SK-N-MC (cell line): ENCODE results near the gene TRMT1.

ENCODE experiments used
- DNase-seq: peaks from one replicate; pipeline ENCODE4 v3.0.0-alpha.2; 2011; ENCODE audit warnings: low read depth, low spot score
- H3K27ac ChIP-seq: fragments of 200-600 bp; sonication (generic); 2 replicates; pipeline ENCODE4 v1.5.1; 2016; ENCODE audit warnings: mixed run types
- H3K36me3 ChIP-seq: fragments of 200-600 bp; sonication (generic); 2 replicates; pipeline ENCODE4 v1.6.1; 2017; ENCODE audit warnings: antibody characterized with exemption, low read length, mixed read lengths; ENCODE audit not compliant: insufficient read depth
- H3K4me3 ChIP-seq: fragments of 200-600 bp; sonication (generic); 2 replicates; pipeline ENCODE4 v1.5.1; 2016
- H3K9ac ChIP-seq: fragments of 200-600 bp; sonication (generic); 2 replicates; pipeline ENCODE4 v1.8.0; 2017; ENCODE audit warnings: mixed run types, mixed read lengths; ENCODE audit not compliant: insufficient read length
- H3K9me3 ChIP-seq: fragments of 200-600 bp; sonication (generic); 2 replicates; pipeline ENCODE4 v1.6.1; 2017; ENCODE audit warnings: low read depth, mild to moderate bottlenecking, antibody characterized with exemption, low read length, moderate library complexity, mixed read lengths
- EZH2 ChIP-seq: fragments of 200-600 bp; sonication (generic); IDR thresholded peaks from one replicate; pipeline ENCODE4 v1.6.1; 2017; ENCODE audit warnings: antibody characterized with exemption
- FOXP2 ChIP-seq: optimal IDR thresholded peaks from 2 replicates; pipeline ENCODE3; 2011; ENCODE audit warnings: mild to moderate bottlenecking, moderate library complexity; ENCODE audit not compliant: insufficient read depth; ENCODE audit errors: extremely low read length, control extremely low read depth
- POLR2AphosphoS5 ChIP-seq: IDR thresholded peaks from 2 replicates; pipeline ENCODE4 v1.6.1; 2012; ENCODE audit warnings: mild to moderate bottlenecking, low read depth, low read length, borderline replicate concordance

Gene TRMT1

DNA sequence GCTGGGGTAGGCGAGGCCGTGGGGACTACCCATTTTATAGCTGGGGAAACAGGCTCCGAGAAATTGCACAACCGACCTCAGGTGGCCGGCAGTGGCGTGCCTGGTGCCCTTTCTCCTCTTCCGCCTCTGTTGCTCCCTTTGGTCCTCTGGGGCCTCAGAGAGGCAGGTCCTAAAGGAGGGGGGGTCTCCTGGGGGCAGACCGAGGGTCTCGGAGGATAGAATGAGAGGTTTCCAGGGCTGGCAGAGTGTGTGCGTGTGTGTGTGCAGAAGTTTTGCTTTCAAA is 22.3 kb upstream of the TRMT1 start:
- H3K36me3 ChIP-seq, result peaks cover 36% of the 10 kb centered on the region; the same call in 1 of the 2 replicates
- H3K9me3 ChIP-seq, result no peaks in the 10 kb centered on the region
- H3K4me3 ChIP-seq, result no peak overlapping the region
- no peak for DNase-seq
- TF ChIP-seq POLR2AphosphoS5 (no peak), EZH2 (no peak), FOXP2 (no peak)
- no peak overlapping the region for H3K9ac ChIP-seq
- peak overlapping the region; percentile 71 for H3K27ac ChIP-seq

DNA sequence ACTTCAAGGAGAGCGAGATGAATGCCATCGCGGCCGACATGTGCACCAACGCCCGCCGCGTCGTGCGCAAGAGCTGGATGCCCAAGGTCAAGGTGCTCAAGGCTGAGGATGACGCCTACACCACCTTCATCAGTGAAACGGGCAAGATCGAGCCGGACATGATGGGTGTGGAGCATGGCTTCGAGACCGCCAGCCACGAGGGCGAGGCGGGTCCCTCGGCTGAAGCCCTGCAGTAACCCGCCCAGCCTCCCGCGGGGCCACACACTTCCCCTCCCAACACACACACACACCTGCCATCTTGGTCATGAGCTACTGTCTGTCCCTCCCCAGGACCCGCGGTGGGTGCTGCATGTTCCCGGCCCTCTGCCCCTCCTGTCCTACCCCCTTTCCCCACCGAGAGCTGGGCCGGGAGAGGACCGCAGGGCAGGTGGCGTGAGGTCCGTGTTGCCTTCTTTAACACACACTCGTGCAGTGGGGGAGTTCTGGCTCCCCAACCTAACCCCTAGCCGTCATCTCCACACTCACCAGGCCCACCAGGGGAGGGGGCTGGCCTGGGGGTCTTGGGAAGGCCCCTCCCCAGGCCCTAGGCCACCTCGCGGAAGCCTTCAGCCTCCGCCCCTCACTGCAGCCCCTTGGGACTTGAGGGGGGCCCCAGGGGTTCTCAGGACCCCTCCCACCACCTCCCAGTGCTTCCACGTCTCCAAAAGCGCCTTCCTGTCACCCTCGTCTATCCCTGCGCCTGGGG is 21.8 kb upstream of the TRMT1 start:
- Histone ChIP-seq H3K36me3 (peaks cover 36% of the 10 kb centered on the region; the same call in 1 of the 2 replicates), H3K9me3 (no peaks in the 10 kb centered on the region), H3K4me3 (no peak overlapping the region), H3K9ac (no peak overlapping the region), H3K27ac (peak overlapping the region; percentile 71)
- TF ChIP-seq POLR2AphosphoS5 (peak; percentile 13; the same call in 1 of the 2 replicates), FOXP2 (no peak)
- no peak for DNase-seq

DNA sequence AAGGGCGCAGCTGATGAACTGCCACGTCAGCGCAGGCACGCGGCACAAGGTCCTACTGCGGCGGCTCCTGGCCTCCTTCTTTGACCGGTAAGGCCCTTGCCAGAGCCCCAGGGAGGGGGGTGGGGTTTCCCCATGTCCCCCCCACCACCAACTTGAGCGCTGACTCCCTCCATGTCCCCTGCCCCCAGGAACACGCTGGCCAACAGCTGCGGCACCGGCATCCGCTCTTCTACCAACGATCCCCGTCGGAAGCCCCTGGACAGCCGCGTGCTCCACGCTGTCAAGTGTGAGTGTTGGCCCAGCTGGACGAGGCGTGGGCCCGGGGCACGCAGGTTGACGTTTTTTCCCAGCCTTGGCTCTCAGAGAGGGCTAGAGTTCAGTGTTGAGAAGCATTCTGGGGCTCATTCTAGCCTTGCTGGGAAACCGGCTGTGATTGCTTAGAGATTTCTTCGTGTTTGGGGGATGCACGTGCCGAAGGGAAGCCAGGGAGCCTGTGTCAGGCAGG is 20.8 kb upstream of the TRMT1 start:
- DNase-seq, result no peak
- no peaks in the 10 kb centered on the region for H3K9me3 ChIP-seq
- H3K9ac ChIP-seq, result no peak overlapping the region
- H3K4me3 ChIP-seq, result no peak overlapping the region
- no peak overlapping the region for H3K27ac ChIP-seq
- peaks cover 36% of the 10 kb centered on the region; the same call in 1 of the 2 replicates for H3K36me3 ChIP-seq
- TF ChIP-seq FOXP2 (no peak), POLR2AphosphoS5 (no peak), EZH2 (no peak)

DNA sequence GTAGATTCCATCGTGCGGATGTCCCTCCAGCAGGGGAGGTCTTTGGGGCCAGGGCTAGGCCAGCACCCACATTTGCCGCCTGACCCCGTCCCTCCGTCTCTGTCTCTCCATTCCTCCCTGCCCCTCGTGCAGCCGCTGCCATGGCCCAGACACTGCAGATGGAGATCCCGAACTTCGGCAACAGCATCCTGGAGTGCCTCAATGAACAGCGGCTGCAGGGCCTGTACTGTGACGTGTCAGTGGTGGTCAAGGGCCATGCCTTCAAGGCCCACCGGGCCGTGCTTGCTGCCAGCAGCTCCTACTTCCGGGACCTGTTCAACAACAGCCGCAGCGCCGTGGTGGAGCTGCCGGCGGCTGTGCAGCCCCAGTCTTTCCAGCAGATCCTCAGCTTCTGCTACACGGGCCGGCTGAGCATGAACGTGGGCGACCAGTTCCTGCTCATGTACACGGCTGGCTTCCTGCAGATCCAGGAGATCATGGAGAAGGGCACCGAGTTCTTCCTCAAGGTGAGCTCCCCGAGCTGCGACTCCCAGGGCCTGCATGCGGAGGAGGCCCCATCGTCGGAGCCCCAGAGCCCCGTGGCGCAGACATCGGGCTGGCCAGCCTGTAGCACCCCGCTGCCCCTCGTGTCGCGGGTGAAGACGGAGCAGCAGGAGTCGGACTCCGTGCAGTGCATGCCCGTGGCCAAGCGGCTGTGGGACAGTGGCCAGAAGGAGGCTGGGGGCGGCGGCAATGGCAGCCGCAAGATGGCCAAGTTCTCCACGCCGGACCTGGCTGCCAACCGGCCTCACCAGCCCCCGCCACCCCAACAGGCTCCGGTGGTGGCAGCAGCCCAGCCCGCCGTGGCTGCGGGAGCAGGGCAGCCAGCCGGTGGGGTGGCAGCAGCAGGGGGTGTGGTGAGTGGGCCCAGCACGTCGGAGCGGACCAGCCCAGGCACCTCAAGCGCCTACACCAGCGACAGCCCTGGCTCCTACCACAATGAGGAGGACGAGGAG is 18.8 kb upstream of the TRMT1 start:
- TF ChIP-seq FOXP2, result no peak
- H3K9me3 ChIP-seq, result no peaks in the 10 kb centered on the region
- no peak overlapping the region for H3K4me3 ChIP-seq
- no peak overlapping the region for H3K9ac ChIP-seq
- no peak for DNase-seq
- no peak overlapping the region for H3K27ac ChIP-seq
- H3K36me3 ChIP-seq, result peaks cover 36% of the 10 kb centered on the region; the same call in 1 of the 2 replicates

DNA sequence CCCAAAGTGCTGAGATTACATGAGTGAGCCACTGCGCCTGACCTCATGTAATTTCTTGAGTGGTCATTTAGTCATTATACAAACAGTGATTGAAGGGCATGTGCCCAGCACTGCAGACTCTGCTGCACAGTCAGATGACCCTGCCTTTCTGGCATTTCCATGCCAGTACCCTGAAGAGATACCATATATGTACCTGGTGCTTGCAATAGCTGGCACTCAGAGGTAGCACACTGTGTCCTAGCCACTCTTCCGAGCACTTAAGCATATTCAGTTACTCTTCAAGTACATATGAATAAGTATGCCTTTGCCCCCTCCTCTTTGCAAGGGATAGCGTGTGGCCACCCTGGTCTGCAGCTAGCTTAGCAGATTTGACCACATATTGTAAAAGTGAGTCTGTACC is 18.1 kb upstream of the TRMT1 start:
- no peak for TF ChIP-seq FOXP2
- TF ChIP-seq EZH2, result no peak
- no peak for TF ChIP-seq POLR2AphosphoS5
- H3K36me3 ChIP-seq, result peaks cover 36% of the 10 kb centered on the region; the same call in 1 of the 2 replicates
- no peaks in the 10 kb centered on the region for H3K9me3 ChIP-seq
- H3K4me3 ChIP-seq, result no peak overlapping the region
- H3K9ac ChIP-seq, result no peak overlapping the region
- no peak overlapping the region for H3K27ac ChIP-seq
- DNase-seq, result no peak

DNA sequence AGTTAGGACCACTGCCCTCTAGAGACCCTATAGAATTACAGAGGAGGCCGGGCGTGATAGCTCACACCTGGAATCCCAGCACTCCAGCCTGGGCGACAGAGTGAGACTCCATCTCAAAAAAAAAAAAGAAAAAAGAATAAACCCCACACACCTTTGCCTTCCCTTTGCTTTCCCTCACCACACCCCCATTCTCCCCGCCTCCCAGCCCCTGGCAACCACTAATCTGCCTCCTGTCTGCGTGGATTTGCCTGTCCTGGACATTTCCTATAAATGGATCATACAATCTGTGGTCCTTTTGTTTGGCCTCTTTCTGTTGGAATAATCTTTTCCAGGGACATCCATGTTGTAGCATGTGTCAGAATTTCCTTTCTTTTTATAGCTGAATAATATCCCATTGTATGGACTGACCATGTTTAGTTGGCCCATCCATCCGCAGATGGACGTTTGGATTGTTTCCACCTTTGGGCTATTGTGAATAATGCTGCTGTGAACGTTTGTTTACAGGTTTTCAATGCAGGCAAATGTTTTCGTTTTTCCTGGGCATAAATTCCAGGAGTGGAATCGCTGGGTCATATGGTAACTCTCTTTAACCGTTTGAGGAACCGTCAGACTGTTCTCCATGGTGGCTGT is 16.8 kb upstream of the TRMT1 start:
- DNase-seq, result no peak
- Histone ChIP-seq H3K4me3 (no peak overlapping the region), H3K9me3 (no peaks in the 10 kb centered on the region), H3K9ac (no peak overlapping the region), H3K27ac (0 out of 2 replicates have a peak overlapping the region, but pooled peaks have one; percentile 13), H3K36me3 (peaks cover 31% of the 10 kb centered on the region; the same call in 1 of the 2 replicates)
- no peak for TF ChIP-seq EZH2
- no peak for TF ChIP-seq FOXP2
- no peak for TF ChIP-seq POLR2AphosphoS5

DNA sequence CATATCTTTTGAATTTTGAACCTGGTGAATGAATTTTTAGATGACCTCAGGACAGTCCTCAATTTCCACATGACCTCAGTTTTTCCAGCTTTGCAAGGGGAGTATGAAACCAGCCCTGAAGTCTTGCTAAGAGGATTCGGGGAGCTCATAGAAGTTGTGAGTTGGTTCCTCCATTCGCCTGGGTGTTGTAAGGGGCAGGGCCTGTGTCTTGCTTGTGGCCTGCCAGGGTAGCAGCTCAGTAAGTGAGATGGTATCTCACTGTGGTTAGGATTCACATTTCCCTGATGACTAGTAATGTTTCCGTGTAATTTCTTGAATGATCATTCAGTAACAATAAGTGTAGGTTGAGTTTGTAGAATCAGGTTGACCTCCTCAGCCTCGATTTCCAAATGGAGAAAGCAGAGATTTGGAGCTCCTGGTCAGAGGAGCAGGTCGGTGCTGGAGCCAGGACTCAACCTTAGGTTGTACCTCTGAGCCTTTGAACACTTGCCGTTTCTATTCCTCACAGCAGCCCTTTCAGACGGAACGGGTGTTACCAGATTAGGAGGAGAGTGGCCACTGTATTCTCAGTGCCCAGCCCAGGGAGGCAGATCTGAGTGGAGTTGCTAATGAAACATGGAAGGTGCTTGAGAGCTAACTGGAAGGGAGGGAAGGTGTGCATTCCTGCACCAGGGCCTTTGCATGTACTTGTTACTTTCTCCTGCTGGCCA is 16.1 kb upstream of the TRMT1 start:
- DNase-seq, result no peak
- 0 out of 2 replicates have a peak overlapping the region, but pooled peaks have one; percentile 35 for H3K27ac ChIP-seq
- no peak overlapping the region for H3K9ac ChIP-seq
- H3K4me3 ChIP-seq, result no peak overlapping the region
- TF ChIP-seq POLR2AphosphoS5, result no peak
- no peak for TF ChIP-seq FOXP2
- no peak for TF ChIP-seq EZH2
- H3K9me3 ChIP-seq, result no peaks in the 10 kb centered on the region
- H3K36me3 ChIP-seq, result peaks cover 23% of the 10 kb centered on the region; the same call in 1 of the 2 replicates

DNA sequence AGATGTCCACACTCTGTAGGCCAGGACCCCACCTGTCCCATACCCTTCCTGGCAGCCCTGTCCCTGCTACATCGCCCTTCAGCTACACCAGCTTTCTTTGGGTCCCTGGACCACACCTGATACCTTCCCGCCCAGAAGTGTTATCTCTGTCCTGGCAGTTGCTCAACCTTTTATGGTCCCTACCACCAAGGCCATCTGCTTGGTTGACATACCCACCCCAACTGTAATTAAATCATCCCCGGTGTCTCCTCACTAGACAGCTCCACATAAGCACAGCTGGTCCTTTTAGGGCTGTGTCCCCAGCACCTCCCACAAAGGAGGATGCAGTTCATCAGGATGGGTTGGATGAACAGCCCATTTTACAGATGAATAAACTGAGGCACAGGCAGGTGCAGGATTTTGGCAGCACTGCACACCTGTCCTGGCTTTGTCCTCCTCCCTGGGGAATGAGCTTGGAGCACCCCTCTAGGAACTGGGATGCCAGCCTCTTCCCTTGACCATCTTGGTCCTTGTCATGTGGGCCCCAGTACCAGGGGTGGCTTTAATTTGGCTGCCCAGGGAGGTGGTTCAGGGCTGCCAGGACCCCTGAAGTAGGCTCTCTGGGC is 14.4 kb upstream of the TRMT1 start:
- H3K36me3 ChIP-seq, result peaks cover 17% of the 10 kb centered on the region; the same call in 1 of the 2 replicates
- no peak for DNase-seq
- TF ChIP-seq EZH2 (no peak), POLR2AphosphoS5 (no peak), FOXP2 (no peak)
- H3K9me3 ChIP-seq, result no peaks in the 10 kb centered on the region
- no peak overlapping the region for H3K4me3 ChIP-seq
- H3K27ac ChIP-seq, result no peak overlapping the region
- H3K9ac ChIP-seq, result no peak overlapping the region
